ENCODE measurements around the gene HES5.

DNA sequence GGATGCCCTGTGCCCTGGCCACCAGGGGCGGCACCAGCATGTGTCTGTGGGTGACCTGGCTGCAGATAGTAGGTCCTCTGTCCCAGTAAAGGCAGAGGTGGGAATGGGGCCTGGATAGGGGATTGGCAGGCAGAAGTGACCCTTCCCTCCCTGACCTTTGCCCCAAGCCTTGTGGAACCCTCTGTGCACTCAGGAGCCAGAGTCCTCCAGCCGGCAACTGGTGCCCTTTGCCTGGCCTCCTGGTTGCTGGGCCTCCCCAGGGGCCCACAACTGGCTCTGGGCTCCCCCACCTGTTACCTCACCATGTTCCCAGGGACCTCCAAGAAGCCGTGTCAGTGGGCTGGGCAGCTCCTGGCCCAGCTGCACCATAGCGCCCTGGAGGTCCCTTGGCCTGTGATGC lies 44.0 kb downstream of the HES5 start:
- TF ChIP-seq CTCF (IDR thresholded peaks at IDR 0.05) = no peak
- TF ChIP-seq POLR2AphosphoS5 (IDR thresholded peaks at IDR 0.05) = no peak
- TF ChIP-seq EP300 (IDR thresholded peaks at IDR 0.05) = no peak
- TF ChIP-seq POLR2A (IDR thresholded peaks at IDR 0.05) = no peak

Data from upper lobe of left lung (tissue), 4 donors.